SK-N-DZ (cell line): ENCODE results near the gene PLEKHM3.

Experiments used
- DNase-seq: peaks from one replicate; pipeline ENCODE4 v3.0.0-alpha.2; 2015; ENCODE audit warnings: low spot score

The PLEKHM3 gene

GRCh38 chr2:207863345-207863744 is 162.0 kb downstream of the PLEKHM3 start:
- DNase-seq = no peak

- DNase-seq = no peak
These were observed 163.5 kb downstream of the PLEKHM3 start for GRCh38 chr2:207861789-207862188.

- DNase-seq = no peak
These were observed 164.6 kb downstream of the PLEKHM3 start for GRCh38 chr2:207860685-207861084.

- DNase-seq = no peak
These were observed 169.7 kb downstream of the PLEKHM3 start for GRCh38 chr2:207855591-207855990.

GRCh38 chr2:207854484-207855440 is 170.6 kb downstream of the PLEKHM3 start:
- no peak for DNase-seq

GRCh38 chr2:207852791-207853190 is 172.5 kb downstream of the PLEKHM3 start:
- DNase-seq = no peak

GRCh38 chr2:207849443-207849842 is 175.9 kb downstream of the PLEKHM3 start:
- DNase-seq = no peak

- no peak for DNase-seq
These were observed 176.8 kb downstream of the PLEKHM3 start for GRCh38 chr2:207848545-207848928.

GRCh38 chr2:207847807-207848544 is 177.4 kb downstream of the PLEKHM3 start:
- no peak for DNase-seq

- no peak for DNase-seq
These were observed 178.1 kb downstream of the PLEKHM3 start for GRCh38 chr2:207847098-207847806.

- DNase-seq = no peak
These were observed 180.0 kb downstream of the PLEKHM3 start for GRCh38 chr2:207845202-207845864.

- no peak for DNase-seq
These were observed 180.7 kb downstream of the PLEKHM3 start for GRCh38 chr2:207844648-207845047.

- no peak for DNase-seq
These were observed 185.2 kb downstream of the PLEKHM3 start for GRCh38 chr2:207840101-207840500.

- DNase-seq = no peak
These were observed 185.8 kb downstream of the PLEKHM3 start for GRCh38 chr2:207839575-207839974.

GRCh38 chr2:207839028-207839427 is 186.3 kb downstream of the PLEKHM3 start:
- no peak for DNase-seq

GRCh38 chr2:207836521-207837133 is 188.7 kb downstream of the PLEKHM3 start:
- no peak for DNase-seq

GRCh38 chr2:207835805-207836204 is 189.5 kb downstream of the PLEKHM3 start:
- DNase-seq = no peak

GRCh38 chr2:207833251-207833751 is 192.0 kb downstream of the PLEKHM3 start:
- no peak for DNase-seq

GRCh38 chr2:207831584-207832248 is 193.6 kb downstream of the PLEKHM3 start:
- DNase-seq = no peak

- DNase-seq = no peak
These were observed 194.4 kb downstream of the PLEKHM3 start for GRCh38 chr2:207830778-207831438.
